ENCODE results near the gene SNTG2.

- no peak for TF ChIP-seq CTCF (IDR thresholded peaks at IDR 0.05; ENCODE audit: low read depth, low read length, poor library complexity, severe bottlenecking)
- no peak for TF ChIP-seq EZH2phosphoT487 (IDR thresholded peaks at IDR 0.05; ENCODE audit: borderline replicate concordance, low read length)
These were observed 312.0 kb downstream of the SNTG2 start for GRCh38 chr2:1262609-1263008.

Measured in DOHH2 (cell line).